IMR-90 (cell line): Measurements from ENCODE around the gene BATF. TPM values are rescaled to one million over a fixed set of nuclear protein-coding genes. Genes with fewer than 3 reads are reported as not detected.

ENCODE experiments used
- ATAC-seq: fragments of 200-7000 bp; cut with Tn5 transposase; 2 replicates; pipeline ENCODE4 v1.9.1; 2020; ENCODE audit warnings: low read depth, mild to moderate bottlenecking, moderate library complexity
- BruUV-seq: library from RNA; stranded (reverse); fragments of 400-500 nt; replicated peaks from 2 replicates; lab custom pipeline; 2021; lab: Mats Ljungman, UMichigan
- CTCF ChIA-PET: fragments of 300-600 bp; formaldehyde crosslinking; extraction: SDS; loops from one replicate; lab custom pipeline; 2021; ENCODE audit warnings: antibody characterized with exemption; lab: Yijun Ruan, JAX
- POLR2A ChIA-PET: fragments of 300-600 bp; sonication (Branson Sonifier 250); formaldehyde crosslinking; loops from one replicate; lab custom pipeline; 2022; ENCODE audit warnings: antibody characterized with exemption; ENCODE audit not compliant: unreplicated experiment; lab: Charles Lee
- DNase-seq: peaks from one replicate; pipeline ENCODE4 v3.0.0; 2013
- H2AFZ ChIP-seq: replicated peaks from 2 replicates; pipeline ENCODE3; 2013; ENCODE audit warnings: low read length, mild to moderate bottlenecking; ENCODE audit not compliant: poor library complexity
- H2AK5ac ChIP-seq: 2 replicates; pipeline ENCODE4 v1.6.1; 2013; ENCODE audit warnings: low read depth, low read length, inconsistent platforms
- H2AK9ac ChIP-seq: replicated peaks from 2 replicates; pipeline ENCODE3; 2013; ENCODE audit warnings: mild to moderate bottlenecking, low read depth, low read length, moderate library complexity; ENCODE audit not compliant: poor library complexity
- H2BK120ac ChIP-seq: 2 replicates; pipeline ENCODE4 v1.6.1; 2013; ENCODE audit warnings: low read depth, low read length, inconsistent platforms
- H2BK15ac ChIP-seq: 3 replicates; pipeline ENCODE4 v1.6.1; 2013; ENCODE audit warnings: low read depth, low read length, inconsistent platforms
- H2BK20ac ChIP-seq: 2 replicates; pipeline ENCODE4 v1.6.1; 2013; ENCODE audit warnings: low read depth, mild to moderate bottlenecking, inconsistent platforms, low read length, moderate library complexity
- H2BK5ac ChIP-seq: 2 replicates; pipeline ENCODE4 v1.6.1; 2013; ENCODE audit warnings: mild to moderate bottlenecking, low read depth, low read length, inconsistent platforms; ENCODE audit not compliant: poor library complexity, severe bottlenecking
- H3K14ac ChIP-seq: replicated peaks from 2 replicates; pipeline ENCODE4 v1.6.1; 2013; ENCODE audit warnings: low read depth, low read length, inconsistent platforms
- H3K18ac ChIP-seq: 2 replicates; pipeline ENCODE4 v1.6.1; 2013; ENCODE audit warnings: low read depth, low read length, control low read depth
- H3K23ac ChIP-seq: 2 replicates; pipeline ENCODE4 v1.6.1; 2013; ENCODE audit warnings: low read depth, low read length, inconsistent platforms
- H3K27ac ChIP-seq: 2 replicates; pipeline ENCODE4 v1.5.1; 2013; ENCODE audit warnings: mild to moderate bottlenecking, control low read depth, low read length; ENCODE audit not compliant: insufficient read depth
- H3K27me3 ChIP-seq: 2 replicates; pipeline ENCODE4 v1.6.1; 2013; ENCODE audit warnings: low read length; ENCODE audit not compliant: control insufficient read depth, insufficient read depth
- H3K36me3 ChIP-seq: 2 replicates; pipeline ENCODE4 v1.6.1; 2013; ENCODE audit warnings: low read length, mixed read lengths; ENCODE audit not compliant: control insufficient read depth, insufficient read depth
- H3K4ac ChIP-seq: 2 replicates; pipeline ENCODE4 v1.6.1; 2013; ENCODE audit warnings: low read depth, low read length, inconsistent platforms
- H3K4me1 ChIP-seq: 2 replicates; pipeline ENCODE4 v1.6.1; 2013; ENCODE audit warnings: low read length, mixed read lengths; ENCODE audit not compliant: control insufficient read depth, insufficient read depth
- H3K4me2 ChIP-seq: 2 replicates; pipeline ENCODE4 v1.6.1; 2013; ENCODE audit warnings: low read depth, mild to moderate bottlenecking, control low read depth, low read length, moderate library complexity
- H3K4me3 ChIP-seq: 2 replicates; pipeline ENCODE4 v1.5.1; 2013; ENCODE audit warnings: low read depth, mild to moderate bottlenecking, control low read depth, low read length, moderate library complexity; ENCODE audit not compliant: insufficient read depth
- H3K56ac ChIP-seq: 2 replicates; pipeline ENCODE4 v1.6.1; 2013; ENCODE audit warnings: low read length, inconsistent platforms; ENCODE audit not compliant: insufficient read depth; ENCODE audit errors: extremely low read depth
- H3K79me1 ChIP-seq, 2 experiments: 2 replicates each; pipeline ENCODE4 v1.6.1; 2013; ENCODE audit warnings: low read length in 2 of 2, inconsistent platforms in 1 of 2, low read depth in 1 of 2
- H3K9ac ChIP-seq: 2 replicates; pipeline ENCODE4 v1.6.1; 2013; ENCODE audit warnings: low read depth, low read length, control low read depth
- H3K9me1 ChIP-seq: 2 replicates; pipeline ENCODE4 v1.6.1; 2013; ENCODE audit warnings: low read length, inconsistent platforms; ENCODE audit not compliant: insufficient read depth
- H3K9me3 ChIP-seq: 2 replicates; pipeline ENCODE4 v1.6.1; 2013; ENCODE audit warnings: low read length; ENCODE audit not compliant: control insufficient read depth, insufficient read depth
- H4K20me1 ChIP-seq: 2 replicates; pipeline ENCODE4 v1.6.1; 2013; ENCODE audit warnings: low read length, inconsistent platforms; ENCODE audit not compliant: insufficient read depth
- H4K5ac ChIP-seq: 2 replicates; pipeline ENCODE4 v1.6.1; 2013; ENCODE audit warnings: mild to moderate bottlenecking, low read depth, low read length, control low read depth
- H4K8ac ChIP-seq, 2 experiments: 2 replicates each; pipeline ENCODE4 v1.6.1; 2013; ENCODE audit warnings: low read depth in 2 of 2, low read length in 2 of 2, control low read depth in 1 of 2, inconsistent platforms in 1 of 2
- H4K91ac ChIP-seq: 2 replicates; pipeline ENCODE4 v1.6.1; 2013; ENCODE audit warnings: low read depth, low read length, inconsistent platforms; ENCODE audit not compliant: insufficient read depth
- BHLHE40 ChIP-seq: fragments of 150-350 bp; IDR thresholded peaks from 2 replicates; pipeline ENCODE4 v1.6.1; 2016; ENCODE audit warnings: mild to moderate bottlenecking, low read depth, low read length
- CEBPB ChIP-seq: IDR thresholded peaks from 2 replicates; pipeline ENCODE4 v1.6.1; 2012; ENCODE audit warnings: low read depth, low read length, improper control_type of control experiment
- CHD1 ChIP-seq: IDR thresholded peaks from 2 replicates; pipeline ENCODE4 v1.6.1; 2012; ENCODE audit warnings: low read depth, low read length, improper control_type of control experiment
- FOS ChIP-seq: fragments of 150-350 bp; IDR thresholded peaks from 2 replicates; pipeline ENCODE4 v1.6.1; 2016; ENCODE audit warnings: low read depth, low read length
- MAFK ChIP-seq: IDR thresholded peaks from 2 replicates; pipeline ENCODE4 v1.6.1; 2012; ENCODE audit warnings: low read depth, low read length, improper control_type of control experiment
- MAZ ChIP-seq: IDR thresholded peaks from 2 replicates; pipeline ENCODE4 v1.6.1; 2012; ENCODE audit warnings: low read depth, mild to moderate bottlenecking, low read length, improper control_type of control experiment, moderate library complexity, borderline replicate concordance
- MXI1 ChIP-seq: IDR thresholded peaks from 2 replicates; pipeline ENCODE4 v1.6.1; 2012; ENCODE audit warnings: low read depth, mild to moderate bottlenecking, low read length, moderate library complexity, borderline replicate concordance
- NFE2L2 ChIP-seq: fragments of 150-350 bp; IDR thresholded peaks from 2 replicates; pipeline ENCODE4 v1.6.1; 2016; ENCODE audit warnings: low read depth, mild to moderate bottlenecking, low read length
- POLR2A ChIP-seq: IDR thresholded peaks from 2 replicates; pipeline ENCODE4 v1.6.1; 2012; ENCODE audit warnings: mild to moderate bottlenecking, low read depth, low read length
- RAD21 ChIP-seq: IDR thresholded peaks from 2 replicates; pipeline ENCODE4 v1.6.1; 2012; ENCODE audit warnings: low read length, improper control_type of control experiment
- RCOR1 ChIP-seq: IDR thresholded peaks from 2 replicates; pipeline ENCODE4 v1.6.1; 2012; ENCODE audit warnings: mild to moderate bottlenecking, low read length, improper control_type of control experiment; ENCODE audit not compliant: insufficient replicate concordance
- RFX5 ChIP-seq: IDR thresholded peaks from 2 replicates; pipeline ENCODE4 v1.8.0; 2012; ENCODE audit warnings: low read depth, mild to moderate bottlenecking, low read length, moderate library complexity
- SMC3 ChIP-seq: fragments of 150-350 bp; IDR thresholded peaks from 2 replicates; pipeline ENCODE4 v1.6.1; 2016; ENCODE audit warnings: low read depth, mild to moderate bottlenecking, antibody characterized with exemption, low read length, moderate library complexity
- USF2 ChIP-seq: fragments of 150-350 bp; IDR thresholded peaks from 2 replicates; pipeline ENCODE4 v1.6.1; 2017; ENCODE audit warnings: mild to moderate bottlenecking, antibody characterized with exemption, low read length, low read depth
- WGBS, 2 experiments: methylation state at CpG; one replicate each; pipeline versions ENCODE4 v1.1.5 to v1.1.7; 2013; ENCODE audit warnings: missing lambda C conversion rate in 2 of 2; ENCODE audit not compliant: insufficient read length in 1 of 2; ENCODE audit errors: extremely low coverage in 2 of 2; 5-methylcytosine and 5-hydroxymethylcytosine counted together
- dilution Hi-C: fragments of 300-500 bp; cut with HindIII; formaldehyde crosslinking; loops from one replicate; pipeline ENCODE4 v1.14.3; 2018; ENCODE audit warnings: low sequenced_read_pairs; ENCODE audit not compliant: unreplicated experiment
- in situ Hi-C: fragments of 300-500 bp; cut with MboI; formaldehyde crosslinking; loops from 3 replicates; pipeline ENCODE4 v1.14.3; 2019; ENCODE audit warnings: low sequenced_read_pairs, inconsistent platforms, mixed read lengths
- intact Hi-C: fragments of 100-400 bp; cut with micrococcal nuclease; formaldehyde crosslinking; loops from 2 replicates; pipeline ENCODE4 v1.10.0; 2022
- polyA plus RNA-seq, 3 experiments: library from polyadenylated mRNA; depleted of rRNA; stranded (reverse); fragments of >200 nt; gene quantifications; 2 replicates each; pipeline ENCODE4 v1.2.3, GENCODE V29; 2012; ENCODE audit warnings: low replicate concordance in 1 of 3
- total RNA-seq: library from RNA; depleted of rRNA; stranded (reverse); fragments of >200 nt; gene quantifications from 2 replicates; pipeline ENCODE4 v1.2.3, GENCODE V29; 2012
- TF ChIP-seq, protein P1 (sequence below): fragments of 150-350 bp; IDR thresholded peaks from 2 replicates; pipeline ENCODE4 v1.6.1; 2016; ENCODE audit warnings: low read depth, mild to moderate bottlenecking, low read length, moderate library complexity, borderline replicate concordance
- TF ChIP-seq, protein P2 (sequence below): conservative IDR thresholded peaks from 2 replicates; pipeline ENCODE4 v1.5.1; 2012; ENCODE audit warnings: mild to moderate bottlenecking, low read depth, low read length, improper control_type of control experiment

BATF gene
- total and polyA plus RNA-seq, 2 of the 4 experiments (the other 2 are of a cell fraction): not detected

DNA sequence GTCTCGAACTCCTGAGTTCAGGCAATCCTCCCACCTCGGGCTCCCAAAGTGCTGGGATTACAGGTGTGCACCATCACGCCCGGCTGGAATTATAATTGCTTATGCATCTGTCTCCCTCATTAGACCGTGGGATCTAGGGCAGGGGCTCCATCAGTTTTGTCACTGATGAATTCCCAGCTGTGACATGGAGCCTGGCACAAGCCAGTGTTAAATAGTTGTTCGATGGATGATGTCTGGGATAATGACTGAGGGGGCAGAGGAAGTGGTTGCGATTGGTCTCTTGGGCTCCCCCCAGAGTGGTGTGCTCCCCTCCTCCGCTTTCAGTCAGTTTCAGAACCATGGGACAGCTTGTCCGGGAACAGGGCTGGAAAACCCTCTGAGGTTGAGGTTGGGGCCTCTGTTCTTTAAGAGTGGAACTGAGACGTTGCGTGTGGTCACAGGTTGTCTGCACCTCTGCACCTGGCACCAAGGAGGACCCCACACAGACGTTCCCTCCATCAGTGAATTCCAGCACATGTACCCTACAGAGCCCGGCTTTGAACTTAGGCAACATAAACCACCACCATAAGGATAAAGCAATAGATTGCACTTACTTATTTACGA lies 30.8 kb upstream of the BATF start:
- ATAC-seq (no peak), DNase-seq (no peak)
- Histone ChIP-seq H3K23ac (no peak overlapping the region), H4K91ac (no peak overlapping the region), H2BK120ac (no peak overlapping the region), H2BK20ac (no peak overlapping the region), H2AK5ac (no peak overlapping the region), H2AFZ (no peak overlapping the region), H3K14ac (no peak overlapping the region), H3K9ac (no peak overlapping the region), H3K4me1 (no peaks in the 10 kb centered on the region), H3K18ac (no peak overlapping the region), H3K36me3 (no peaks in the 10 kb centered on the region), H2AK9ac (no peak overlapping the region), H4K20me1 (no peaks in the 10 kb centered on the region), H3K9me1 (no peaks in the 10 kb centered on the region), H3K9me3 (peaks cover 3% of the 10 kb centered on the region; the same call in 1 of the 2 replicates), H3K4ac (no peak overlapping the region), H4K8ac (no peak overlapping the region), H2BK5ac (no peak overlapping the region), H3K27ac (no peak overlapping the region), H4K5ac (no peak overlapping the region), H2BK15ac (no peak overlapping the region), H3K4me3 (no peak overlapping the region), H3K4me2 (no peak overlapping the region), H3K79me1 (no peaks in the 10 kb centered on the region), H3K27me3 (peaks cover 29% of the 10 kb centered on the region), H3K56ac (no peak overlapping the region)
- ChIA-PET CTCF (interaction anchor here (0.7 to 1.0 kb wide), 2 partner anchors 12 to 38 kb away, joined by 3 read pairs; no protein-coding TSS in a partner anchor), POLR2A (no interaction called here)
- TF ChIP-seq BHLHE40 (no peak), FOS (no peak), SMC3 (no peak), RAD21 (no peak), RFX5 (no peak), MAFK (no peak), NFE2L2 (no peak), RCOR1 (no peak), CEBPB (no peak), CHD1 (no peak), USF2 (no peak), MAZ (no peak), POLR2A (no peak), MXI1 (no peak)
- TF ChIP-seq, protein P1, sequence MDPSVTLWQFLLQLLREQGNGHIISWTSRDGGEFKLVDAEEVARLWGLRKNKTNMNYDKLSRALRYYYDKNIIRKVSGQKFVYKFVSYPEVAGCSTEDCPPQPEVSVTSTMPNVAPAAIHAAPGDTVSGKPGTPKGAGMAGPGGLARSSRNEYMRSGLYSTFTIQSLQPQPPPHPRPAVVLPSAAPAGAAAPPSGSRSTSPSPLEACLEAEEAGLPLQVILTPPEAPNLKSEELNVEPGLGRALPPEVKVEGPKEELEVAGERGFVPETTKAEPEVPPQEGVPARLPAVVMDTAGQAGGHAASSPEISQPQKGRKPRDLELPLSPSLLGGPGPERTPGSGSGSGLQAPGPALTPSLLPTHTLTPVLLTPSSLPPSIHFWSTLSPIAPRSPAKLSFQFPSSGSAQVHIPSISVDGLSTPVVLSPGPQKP: no peak
- TF ChIP-seq, protein P2, sequence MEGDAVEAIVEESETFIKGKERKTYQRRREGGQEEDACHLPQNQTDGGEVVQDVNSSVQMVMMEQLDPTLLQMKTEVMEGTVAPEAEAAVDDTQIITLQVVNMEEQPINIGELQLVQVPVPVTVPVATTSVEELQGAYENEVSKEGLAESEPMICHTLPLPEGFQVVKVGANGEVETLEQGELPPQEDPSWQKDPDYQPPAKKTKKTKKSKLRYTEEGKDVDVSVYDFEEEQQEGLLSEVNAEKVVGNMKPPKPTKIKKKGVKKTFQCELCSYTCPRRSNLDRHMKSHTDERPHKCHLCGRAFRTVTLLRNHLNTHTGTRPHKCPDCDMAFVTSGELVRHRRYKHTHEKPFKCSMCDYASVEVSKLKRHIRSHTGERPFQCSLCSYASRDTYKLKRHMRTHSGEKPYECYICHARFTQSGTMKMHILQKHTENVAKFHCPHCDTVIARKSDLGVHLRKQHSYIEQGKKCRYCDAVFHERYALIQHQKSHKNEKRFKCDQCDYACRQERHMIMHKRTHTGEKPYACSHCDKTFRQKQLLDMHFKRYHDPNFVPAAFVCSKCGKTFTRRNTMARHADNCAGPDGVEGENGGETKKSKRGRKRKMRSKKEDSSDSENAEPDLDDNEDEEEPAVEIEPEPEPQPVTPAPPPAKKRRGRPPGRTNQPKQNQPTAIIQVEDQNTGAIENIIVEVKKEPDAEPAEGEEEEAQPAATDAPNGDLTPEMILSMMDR: no peak
- WGBS, 2 experiments: 71% methylated on average over 4 of the region's 14 CpGs; no CpG with 5 or more reads in 1 of the 2 experiments
- dilution Hi-C loops: no loop called here
- in situ Hi-C loops: no loop called here
- intact Hi-C loops: no loop called here
- BruUV-seq: no TSS peak
